GM21717 (cell line): ENCODE measurements around the gene GPSM3.
"Not testable (repeated sequence)": the region's sequence is repeated elsewhere in the genome, so short reads cannot be mapped to it uniquely, and the experiment has no call there.

Experiments used
- ATAC-seq: cut with Tn5 transposase; IDR thresholded peaks from one replicate; pipeline ENCODE4 v1.9.1; 2021; ENCODE audit warnings: mild to moderate bottlenecking, moderate library complexity; ENCODE audit not compliant: unreplicated experiment

GPSM3 gene

DNA sequence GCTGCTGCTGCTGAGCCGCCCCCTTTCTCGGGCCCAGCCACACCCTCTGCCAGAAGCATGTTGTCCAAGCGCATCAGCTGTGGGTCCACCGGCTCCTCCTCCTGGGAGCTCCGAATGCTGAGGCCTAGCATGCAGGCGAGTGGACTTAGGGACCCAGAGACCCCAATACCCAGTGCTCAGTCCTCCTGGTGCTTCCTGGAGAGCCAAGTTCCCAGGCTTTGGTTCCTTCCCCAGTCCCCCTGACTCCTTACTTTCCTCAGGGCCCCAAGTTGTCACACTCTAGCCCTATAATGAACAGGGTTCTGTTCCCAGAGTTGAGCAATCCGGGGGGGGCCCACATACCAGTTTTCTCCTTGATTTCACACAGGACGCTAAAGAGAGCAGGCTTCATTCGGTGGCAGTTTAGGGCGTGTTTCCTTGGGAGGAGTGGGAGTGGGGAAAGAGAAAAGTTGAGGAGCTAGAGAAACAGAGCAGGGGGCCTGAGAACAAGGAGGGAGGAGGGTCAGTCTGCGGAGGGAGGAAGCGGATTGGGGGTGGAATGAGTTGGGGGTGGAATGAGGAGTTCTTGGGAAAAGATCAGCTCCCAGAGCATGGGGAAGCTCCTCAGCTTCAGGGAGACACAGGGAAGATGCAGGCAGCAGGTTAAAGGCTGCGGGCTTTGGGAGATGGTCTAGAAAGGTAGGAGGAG lies 3.9 kb downstream of the GPSM3 start:
- no peak for ATAC-seq

DNA sequence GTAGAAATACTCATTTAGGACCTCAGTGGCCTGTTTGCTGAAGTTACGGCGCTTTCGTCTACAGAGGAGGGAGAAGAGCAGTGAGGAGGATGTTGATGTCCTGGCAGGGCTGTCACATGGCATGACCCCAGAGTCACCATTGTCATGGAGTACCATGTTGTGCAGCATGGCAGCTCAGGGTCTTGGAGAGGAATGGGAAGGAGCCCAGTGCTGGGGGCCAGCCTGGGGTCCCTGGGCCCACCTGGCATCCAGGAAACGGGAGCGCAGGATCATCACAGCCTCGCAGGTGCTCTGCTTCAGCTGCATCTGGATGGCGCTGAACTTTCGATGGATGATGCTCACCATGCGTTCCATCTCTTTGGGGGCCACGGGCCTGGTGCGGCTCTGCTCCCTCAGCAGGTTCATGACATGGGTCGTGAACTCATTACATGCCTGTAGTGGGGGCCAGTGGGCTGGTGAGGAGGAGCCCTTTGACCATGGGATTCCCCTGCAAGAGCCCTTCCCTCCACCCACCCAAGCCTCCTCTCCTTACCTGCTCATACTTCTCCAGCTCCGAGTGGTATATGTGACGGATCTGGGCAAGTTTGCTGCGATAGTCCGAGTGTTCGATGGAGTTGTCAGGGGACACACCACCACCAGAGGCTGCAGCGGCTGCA lies 4.6 kb downstream of the GPSM3 start:
- ATAC-seq: not testable (repeated sequence)

DNA sequence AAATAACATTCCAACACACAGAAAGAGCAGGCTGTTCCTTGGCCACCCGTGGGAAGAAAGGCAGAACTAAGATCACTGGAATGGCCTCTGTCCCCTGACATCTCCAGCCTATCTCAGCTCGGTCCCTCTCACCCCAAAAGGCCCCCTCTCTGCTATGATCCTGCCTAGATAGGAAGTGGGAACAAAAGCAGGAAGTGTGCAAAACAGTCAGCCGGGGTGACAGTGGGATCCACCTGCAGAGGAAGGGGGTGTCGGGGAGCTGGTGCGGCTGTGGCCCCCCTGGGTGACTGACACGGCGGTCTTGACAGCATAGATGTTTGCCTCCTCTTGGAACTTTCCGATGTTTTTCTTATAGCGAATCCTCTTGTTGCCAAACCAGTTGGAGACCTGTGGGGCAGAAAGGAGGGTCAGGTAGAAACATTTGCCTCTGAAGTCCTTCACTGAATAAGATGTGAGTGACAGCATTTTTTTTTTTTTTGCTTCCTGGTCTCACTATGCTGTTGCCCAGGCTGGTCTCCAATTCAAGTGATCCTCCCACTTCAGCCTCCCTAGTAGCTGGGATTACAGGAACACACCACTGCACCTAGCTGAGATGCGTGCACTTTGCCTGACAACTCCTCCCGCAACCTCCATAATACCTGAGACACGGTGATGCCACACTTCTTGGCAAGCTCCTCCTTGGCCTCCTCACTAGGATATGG lies 5.3 kb downstream of the GPSM3 start:
- ATAC-seq: no peak

DNA sequence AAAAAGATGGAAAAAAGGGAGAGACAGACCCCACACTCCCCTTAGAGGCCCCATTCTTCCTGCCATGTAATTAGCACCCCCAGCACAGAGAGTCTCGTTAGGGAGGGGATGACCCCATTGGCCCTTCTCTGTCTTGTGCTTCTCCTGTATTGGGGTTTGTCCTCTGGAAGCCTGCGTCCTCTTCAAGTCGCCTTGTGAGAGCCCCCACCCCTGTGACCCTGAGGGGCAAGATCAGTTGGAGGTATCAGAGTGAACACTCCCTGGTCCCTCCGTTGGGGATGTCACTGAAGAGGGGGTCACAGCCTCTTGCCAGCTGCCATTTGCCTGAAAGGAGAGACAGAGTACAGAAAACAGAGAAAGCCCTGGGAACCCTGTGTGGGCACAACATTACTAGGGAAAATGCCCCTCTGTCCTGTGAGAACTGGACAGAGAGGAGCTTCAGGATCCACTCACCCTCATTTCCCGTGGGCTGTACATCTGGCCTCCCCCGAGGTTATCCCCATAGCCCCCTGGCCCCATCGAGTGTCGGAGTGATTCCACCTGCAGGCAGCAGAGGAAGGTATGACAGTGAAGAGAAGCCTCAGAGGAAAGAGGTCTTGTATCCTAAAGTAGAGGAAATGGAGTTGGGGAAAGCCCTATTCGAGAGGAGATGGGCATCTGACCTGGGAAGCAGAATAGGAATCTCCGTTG lies 6.1 kb downstream of the GPSM3 start:
- ATAC-seq: not testable (repeated sequence)

DNA sequence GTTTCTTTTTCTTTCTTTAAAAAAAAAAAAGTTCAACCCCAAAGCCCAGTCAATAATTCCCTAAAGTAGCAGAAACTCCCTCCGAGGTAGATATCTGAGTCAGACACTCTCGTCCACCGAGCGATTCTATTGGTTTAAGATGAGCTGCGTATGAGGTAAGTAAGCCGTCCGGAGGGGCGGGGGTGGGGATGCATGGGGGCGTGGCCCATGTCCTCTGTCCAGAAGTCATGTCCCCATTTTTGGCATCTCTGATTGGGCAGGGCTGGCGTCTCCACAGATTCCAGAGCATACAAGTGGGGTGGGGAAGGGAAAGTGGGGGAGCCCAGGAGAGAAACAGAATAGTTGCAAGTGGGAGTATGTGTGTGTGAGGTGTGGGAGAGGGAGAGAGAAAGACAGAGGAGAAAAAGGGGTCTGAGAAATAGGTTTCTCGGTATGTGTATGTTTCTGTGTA lies 6.7 kb downstream of the GPSM3 start:
- not testable (repeated sequence) for ATAC-seq

DNA sequence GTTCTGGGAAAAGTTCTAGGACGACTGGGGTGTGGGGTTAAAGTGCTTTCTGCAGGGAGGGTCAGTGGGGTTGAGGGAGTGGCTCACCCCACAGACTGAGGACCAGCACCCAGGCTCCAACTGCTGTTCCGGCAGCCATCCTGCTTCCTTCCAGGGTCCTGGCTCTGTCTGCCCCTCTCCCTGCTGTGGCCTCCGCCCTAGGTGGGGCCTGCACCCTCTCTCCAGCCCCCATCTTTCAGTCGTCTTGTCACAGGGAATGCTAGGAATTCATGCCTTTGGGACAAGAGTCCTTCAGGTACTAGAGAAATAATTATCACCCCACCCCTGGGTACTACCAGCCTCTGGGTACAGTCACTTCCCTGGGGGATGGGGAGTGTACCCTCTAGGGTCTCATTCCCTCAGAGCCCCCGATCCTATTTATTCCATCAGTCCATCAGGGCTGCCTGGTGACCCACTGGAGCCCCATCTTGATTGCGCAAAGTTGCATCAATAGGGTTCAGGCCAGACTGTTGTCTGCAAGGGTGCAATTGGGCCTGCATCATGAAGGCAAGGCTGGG lies 8.3 kb downstream of the GPSM3 start, which contains the start of gene AGER:
Gene AGER (minus strand): TSS at position 170 of the 557 bp plus-strand sequence. CDS start 31 bp downstream, at position 139.
- no peak for ATAC-seq

DNA sequence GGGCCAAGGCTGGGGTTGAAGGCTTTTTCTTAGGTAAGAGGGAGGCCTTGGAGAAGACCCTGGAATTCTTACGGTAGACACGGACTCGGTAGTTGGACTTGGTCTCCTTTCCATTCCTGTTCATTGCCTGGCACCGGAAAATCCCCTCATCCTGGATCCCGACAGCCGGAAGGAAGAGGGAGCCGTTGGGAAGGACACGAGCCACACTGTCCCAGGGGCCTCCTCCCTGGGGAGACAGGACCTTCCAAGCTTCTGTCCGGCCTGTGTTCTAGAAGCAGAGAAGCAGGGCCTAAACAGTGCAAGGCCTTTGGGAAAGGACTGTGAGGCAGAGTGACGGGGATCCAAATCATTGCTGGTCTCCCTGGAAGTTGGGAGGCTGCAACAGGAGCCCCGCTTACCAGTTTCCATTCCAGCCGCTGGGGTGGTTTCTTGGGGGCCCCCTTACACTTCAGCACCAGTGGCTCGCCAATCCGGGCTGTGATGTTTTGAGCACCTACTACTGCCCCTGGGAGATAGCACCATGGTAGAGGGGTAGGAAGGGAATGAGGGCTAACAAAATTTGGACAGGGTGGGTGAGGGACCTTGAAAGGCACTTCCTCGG lies 8.9 kb downstream of the GPSM3 start:
- no peak for ATAC-seq

DNA sequence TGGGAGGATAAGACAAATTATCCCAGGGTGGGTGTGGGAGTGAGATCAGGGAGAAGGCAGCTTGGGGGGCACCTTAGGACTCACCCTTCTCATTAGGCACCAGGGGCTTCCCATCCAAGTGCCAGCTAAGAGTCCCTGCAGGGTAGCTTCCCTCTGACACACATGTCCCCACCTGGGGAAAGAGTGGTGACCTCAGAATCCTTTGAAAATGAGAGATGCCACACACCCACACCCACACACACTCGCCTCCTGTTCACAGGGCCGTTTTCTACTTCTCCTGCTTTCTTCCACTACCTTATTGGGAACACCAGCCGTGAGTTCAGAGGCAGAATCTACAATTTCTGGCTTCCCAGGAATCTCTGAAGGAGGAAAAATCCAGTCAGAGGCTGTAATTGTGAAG lies 9.4 kb downstream of the GPSM3 start:
- no peak for ATAC-seq

DNA sequence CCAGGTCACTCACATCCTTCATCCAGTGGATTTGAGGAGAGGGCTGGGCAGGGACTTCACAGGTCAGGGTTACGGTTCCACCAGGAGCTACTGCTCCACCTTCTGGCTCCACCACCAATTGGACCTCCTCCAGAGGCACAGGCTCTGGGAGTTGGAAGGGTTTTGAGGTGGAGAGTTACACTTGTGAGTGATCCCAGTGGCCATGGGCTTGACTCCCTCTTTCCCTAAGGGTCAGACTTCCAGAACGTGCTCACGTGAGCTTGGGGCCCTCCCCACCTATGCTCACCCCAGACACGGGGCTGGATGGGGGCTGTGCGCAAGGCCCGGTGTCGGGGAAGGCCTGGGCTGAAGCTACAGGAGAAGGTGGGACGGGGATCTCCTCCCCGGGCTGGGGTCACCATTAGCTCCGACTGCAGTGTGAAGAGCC lies 9.9 kb downstream of the GPSM3 start:
- ATAC-seq: no peak

DNA sequence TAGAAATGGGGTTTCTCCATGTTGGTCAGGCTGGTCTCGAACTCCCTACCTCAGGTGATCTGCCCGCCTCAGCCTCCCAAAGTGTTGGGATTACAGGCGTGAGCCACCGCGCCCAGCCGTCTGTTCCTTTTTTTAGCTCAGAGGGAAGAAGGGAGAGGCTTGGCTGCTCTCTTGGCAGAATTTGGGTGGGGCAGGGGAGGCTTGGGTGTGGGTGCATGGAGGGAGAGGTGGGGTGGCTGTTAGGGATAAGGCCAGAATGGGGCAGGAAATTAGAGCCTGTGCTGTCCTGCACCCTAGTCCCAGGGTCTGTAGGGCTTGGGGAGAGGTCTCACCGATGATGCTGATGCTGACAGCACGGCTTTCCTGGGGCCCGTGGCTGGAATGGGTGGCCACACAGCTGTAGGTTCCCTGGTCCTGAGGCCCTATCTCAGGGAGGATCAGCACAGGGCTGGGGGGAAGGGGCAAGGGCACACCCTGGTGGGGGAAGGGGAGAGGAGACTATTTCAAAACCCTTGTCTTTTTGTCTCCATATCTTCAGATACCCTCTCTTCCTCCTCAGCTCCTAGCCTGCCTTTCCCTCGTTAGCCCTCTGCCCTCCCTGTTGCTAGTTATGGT lies 10.4 kb downstream of the GPSM3 start:
- ATAC-seq: no peak

DNA sequence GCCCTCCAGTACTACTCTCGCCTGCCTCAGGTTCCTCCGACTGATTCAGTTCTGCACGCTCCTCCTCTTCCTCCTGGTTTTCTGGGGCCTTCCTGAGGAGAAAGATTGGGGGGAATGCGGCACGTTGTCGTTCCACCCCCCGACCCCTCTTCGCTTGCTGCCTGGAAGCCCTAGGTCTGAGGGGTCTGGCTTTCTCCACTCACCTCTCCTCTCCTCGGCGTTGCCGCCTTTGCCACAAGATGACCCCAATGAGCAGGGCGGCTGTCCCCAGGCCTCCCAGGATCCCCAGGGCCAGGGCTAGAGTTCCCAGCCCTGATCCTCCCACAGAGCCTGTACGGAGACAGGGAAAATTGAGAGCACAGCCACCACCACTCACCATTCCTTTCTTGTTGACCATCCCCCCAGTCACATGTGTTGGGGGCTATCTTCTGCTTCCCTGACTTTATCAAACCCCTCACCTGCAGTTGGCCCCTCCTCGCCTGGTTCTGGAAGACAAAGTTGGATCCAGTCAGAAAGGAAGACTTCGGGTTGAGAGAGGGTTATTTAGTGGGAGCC lies 11.2 kb downstream of the GPSM3 start:
- no peak for ATAC-seq

DNA sequence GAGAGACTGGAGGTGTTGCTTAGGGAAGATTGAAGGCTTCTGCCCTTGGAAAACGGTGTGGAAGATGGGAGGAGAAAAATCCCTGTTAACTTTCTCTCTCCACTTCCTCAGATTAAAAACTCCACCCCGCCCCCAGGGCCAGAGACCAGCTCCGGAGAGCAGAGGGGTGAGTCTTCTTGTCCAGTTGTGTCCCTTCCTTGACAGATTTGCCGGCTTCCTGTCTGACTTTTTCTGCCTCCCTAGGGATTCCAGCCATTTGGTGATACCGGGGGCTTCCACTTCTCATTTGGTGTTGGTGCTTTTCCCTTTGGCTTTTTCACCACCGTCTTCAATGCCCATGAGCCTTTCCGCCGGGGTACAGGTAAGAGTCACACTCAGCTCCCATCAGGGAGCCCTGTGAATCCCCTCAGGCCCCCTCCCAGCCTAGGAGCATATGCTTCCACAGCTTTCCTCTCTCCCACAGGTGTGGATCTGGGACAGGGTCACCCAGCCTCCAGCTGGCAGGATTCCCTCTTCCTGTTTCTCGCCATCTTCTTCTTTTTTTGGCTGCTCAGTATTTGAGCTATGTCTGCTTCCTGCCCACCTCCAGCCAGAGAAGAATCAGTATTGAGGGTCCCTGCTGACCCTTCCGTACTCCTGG lies 12.6 kb downstream of the GPSM3 start:
- no peak for ATAC-seq

DNA sequence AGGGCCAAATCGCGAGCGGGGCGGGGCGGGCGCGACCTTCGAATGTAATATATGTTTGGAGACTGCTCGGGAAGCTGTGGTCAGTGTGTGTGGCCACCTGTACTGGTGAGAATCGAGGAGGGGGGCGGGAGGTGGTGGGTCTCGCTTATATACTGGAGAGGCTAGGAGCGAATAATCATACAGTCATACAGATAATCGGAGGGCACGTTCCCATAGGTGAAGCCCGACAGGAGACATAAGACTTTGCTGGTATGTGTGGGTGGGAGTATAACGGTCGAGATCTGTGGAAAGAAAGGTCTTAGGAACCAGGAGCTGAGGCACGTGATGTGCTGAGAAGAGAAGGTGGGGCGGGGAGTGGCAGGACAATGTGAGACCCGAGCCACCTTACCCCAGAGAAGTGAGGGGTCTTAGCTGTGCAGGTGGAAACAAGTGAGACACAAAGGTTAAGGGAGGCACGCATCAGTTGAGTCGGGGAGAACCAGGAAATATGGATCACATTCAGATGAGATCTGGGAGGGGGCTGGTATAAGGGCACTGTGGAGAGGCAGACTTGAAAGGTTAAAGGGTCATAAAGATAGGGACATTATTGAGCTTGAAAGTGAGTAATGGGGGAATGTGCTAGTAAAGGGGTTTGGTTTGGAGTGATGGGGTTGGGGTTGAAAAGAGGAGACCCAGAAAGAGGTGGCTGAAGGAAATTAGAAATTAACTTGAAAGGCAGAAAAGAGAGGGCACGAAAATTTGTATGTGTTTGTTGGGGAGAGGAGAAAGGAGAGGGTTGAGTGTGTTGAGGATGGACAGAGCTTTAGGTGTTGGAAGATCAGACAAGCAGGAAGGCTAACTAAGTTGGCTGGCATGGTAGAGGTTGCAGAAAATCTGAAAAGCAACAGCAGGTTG lies 13.6 kb downstream of the GPSM3 start:
- no peak for ATAC-seq

DNA sequence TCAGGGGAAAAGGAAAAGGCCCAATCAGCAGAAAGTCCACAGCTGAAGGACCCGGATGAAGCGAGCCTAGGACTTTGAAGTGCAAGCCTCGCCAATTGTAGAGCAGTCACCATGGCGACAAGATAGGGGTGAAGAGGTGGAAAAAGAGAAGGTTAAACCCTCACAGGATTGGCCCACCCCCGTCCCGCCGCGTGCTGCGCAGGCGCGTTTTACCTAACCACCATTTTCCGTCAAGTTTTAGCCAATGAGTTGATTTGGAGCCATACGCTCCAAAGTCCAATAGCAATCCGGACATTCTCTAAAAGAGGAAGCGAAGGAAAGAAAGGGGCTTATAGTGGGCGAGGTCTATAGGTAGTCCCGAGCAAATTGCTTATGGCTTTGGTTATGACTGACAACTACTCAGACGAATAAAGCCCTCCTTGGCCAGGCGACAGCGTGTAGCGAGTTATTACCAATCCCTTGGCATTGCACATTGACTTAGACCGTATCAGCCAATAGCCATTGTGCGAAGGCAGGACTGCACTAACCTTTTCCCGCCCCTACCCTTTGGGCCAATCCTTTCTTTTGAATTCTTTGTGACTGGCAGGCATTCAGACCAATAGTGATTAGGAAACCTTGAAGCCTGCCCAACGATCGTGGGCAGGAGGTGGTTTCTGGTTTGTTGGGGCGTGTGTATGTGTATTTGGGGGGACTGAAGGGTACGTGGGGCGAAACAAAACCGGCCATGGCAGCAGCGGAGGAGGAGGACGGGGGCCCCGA lies 14.5 kb downstream of the GPSM3 start, which contains the start of gene RNF5:
Gene RNF5 (plus strand): TSS at position 618 of the 759 bp plus-strand sequence. CDS start 107 bp downstream, at position 725.
- peak; percentile 67 for ATAC-seq

DNA sequence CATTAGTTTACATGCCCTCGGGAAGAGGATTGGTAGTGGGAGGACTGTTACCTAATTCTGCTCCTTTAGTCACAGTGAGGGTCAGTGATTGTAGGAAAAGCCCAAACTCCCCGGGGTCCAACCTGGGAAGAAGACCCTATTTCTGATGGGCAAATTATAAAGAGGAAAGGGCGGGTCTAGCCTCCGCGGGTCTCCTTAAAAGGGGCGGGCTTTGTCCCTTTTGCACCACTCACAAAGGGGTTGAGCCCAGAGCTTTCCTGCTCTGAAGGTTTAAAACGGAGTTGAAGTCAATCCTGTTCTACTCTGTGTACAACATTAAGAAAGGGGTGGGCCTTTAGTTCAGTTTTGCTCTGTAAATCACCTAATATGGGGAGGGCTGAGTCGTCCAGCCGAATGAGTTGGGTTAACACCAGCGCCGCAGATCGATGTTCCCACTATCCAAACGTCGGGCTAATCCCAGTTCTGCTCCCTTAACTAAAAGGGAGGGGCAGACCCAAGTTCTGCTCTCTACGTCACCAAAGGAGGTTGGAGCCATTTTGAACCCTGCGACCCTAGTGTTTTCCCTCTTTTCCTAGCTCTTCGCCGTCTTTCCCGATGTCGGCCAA lies 15.2 kb downstream of the GPSM3 start:
- ATAC-seq: peak; percentile 4

DNA sequence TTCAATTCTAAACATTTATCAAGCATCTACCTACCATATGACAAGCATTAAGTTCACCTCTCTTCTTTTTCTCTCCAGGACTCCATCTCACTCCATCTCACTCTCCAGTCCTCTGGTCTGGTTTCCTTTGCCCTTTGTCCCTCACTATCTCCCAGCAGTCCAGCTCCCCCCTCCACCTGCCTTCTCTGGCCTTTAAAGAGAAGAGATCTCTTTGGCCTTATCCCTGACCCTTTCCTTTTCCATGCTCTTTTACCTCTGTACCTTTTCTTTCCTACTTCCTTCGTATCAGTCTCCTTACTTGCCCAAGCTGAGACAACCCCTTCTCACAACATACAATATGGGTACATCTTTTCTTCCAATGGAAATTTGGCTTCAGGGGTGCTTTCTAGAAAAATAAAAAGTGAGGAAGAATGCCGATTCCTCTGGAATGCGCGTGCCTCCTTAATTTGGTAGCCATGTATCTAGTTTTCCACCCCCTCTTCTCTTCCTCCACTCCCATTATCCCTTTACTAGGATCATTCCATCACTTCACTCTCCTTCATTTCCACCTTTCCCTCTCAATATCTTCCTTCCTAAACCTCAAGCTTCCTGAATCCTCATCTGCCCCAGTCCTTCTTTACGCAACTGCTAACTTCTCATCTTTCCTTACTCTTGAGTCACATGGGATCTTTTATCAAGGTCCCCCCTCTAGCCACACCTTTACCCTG lies 15.8 kb downstream of the GPSM3 start:
- ATAC-seq: no peak
